ENCODE results near the gene C1orf174. TPM values are rescaled to one million over a fixed set of nuclear protein-coding genes. Genes with fewer than 3 reads are reported as not detected.

The C1orf174 gene
- total RNA-seq, 6 experiments from 2014 or later = 9.7 to 20.9 (median 11.1) TPM

GRCh38 chr1:3907621-3908165 lies 7.6 kb upstream of the C1orf174 start:
- DNase-seq = peak in 1 of 3 donors; percentile 39
- H3K27me3 ChIP-seq = no peaks in the 10 kb centered on the region
- no peaks in the 10 kb centered on the region for H3K9me3 ChIP-seq
- intact Hi-C loops (cut with DNase I) = no loop called here
- no peak overlapping the region for H3K27ac ChIP-seq
- H3K4me3 ChIP-seq = no peak overlapping the region
- 60% methylated on average over 2 of the region's 22 CpGs for WGBS (ENCODE audit: insufficient coverage, low coverage, low lambda C conversion rate, missing lambda C conversion rate)
- no peak for ATAC-seq
- no peaks in the 10 kb centered on the region for H3K36me3 ChIP-seq
- H3K4me1 ChIP-seq = peaks cover 0 to 15% (median 6%) of the 10 kb centered on the region in 4 donors
- TF ChIP-seq POLR2A (IDR thresholded peaks at IDR 0.05) = no peak
- TF ChIP-seq, protein P1, sequence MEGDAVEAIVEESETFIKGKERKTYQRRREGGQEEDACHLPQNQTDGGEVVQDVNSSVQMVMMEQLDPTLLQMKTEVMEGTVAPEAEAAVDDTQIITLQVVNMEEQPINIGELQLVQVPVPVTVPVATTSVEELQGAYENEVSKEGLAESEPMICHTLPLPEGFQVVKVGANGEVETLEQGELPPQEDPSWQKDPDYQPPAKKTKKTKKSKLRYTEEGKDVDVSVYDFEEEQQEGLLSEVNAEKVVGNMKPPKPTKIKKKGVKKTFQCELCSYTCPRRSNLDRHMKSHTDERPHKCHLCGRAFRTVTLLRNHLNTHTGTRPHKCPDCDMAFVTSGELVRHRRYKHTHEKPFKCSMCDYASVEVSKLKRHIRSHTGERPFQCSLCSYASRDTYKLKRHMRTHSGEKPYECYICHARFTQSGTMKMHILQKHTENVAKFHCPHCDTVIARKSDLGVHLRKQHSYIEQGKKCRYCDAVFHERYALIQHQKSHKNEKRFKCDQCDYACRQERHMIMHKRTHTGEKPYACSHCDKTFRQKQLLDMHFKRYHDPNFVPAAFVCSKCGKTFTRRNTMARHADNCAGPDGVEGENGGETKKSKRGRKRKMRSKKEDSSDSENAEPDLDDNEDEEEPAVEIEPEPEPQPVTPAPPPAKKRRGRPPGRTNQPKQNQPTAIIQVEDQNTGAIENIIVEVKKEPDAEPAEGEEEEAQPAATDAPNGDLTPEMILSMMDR (IDR thresholded peaks at IDR 0.05) = no peak

GRCh38 chr1:3907031-3907534 lies 7.0 kb upstream of the C1orf174 start:
- Histone ChIP-seq H3K4me3 (no peak overlapping the region), H3K27me3 (no peaks in the 10 kb centered on the region), H3K36me3 (no peaks in the 10 kb centered on the region), H3K27ac (no peak overlapping the region), H3K9me3 (no peaks in the 10 kb centered on the region), H3K4me1 (peaks cover 0 to 21% (median 10%) of the 10 kb centered on the region in 4 donors)
- ATAC-seq (no peak), DNase-seq (peak in 1 of 3 donors; percentile 49)
- 61% methylated on average over 8 of the region's 22 CpGs for WGBS (ENCODE audit: insufficient coverage, low coverage, low lambda C conversion rate, missing lambda C conversion rate)
- intact Hi-C loops (cut with DNase I) = no loop called here
- TF ChIP-seq, protein P1 (IDR thresholded peaks at IDR 0.05) = no peak
- TF ChIP-seq POLR2A (IDR thresholded peaks at IDR 0.05) = no peak

DNA sequence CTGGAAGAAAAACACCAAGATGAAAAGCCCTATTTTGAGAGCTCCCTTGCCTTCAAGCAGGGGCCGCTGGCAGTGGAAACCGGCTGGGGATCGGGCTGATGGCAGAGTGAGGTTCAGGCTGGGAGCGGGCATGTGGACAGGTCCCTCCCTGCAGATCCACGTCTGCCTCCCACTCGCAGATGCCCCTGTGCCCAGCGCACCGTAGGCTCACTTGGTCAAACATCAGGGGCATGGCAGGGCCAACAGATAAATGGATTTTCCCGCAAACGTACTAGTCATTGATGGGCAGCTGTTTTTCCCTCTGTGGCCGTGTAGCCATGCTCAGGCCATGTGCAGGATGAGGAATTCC lies 6.6 kb upstream of the C1orf174 start:
- Histone ChIP-seq H3K9me3 (no peaks in the 10 kb centered on the region), H3K27ac (no peak overlapping the region), H3K4me1 (peaks cover 0 to 25% (median 13%) of the 10 kb centered on the region in 4 donors), H3K4me3 (no peak overlapping the region), H3K36me3 (no peaks in the 10 kb centered on the region), H3K27me3 (no peaks in the 10 kb centered on the region)
- WGBS (ENCODE audit: insufficient coverage, low coverage, low lambda C conversion rate, missing lambda C conversion rate) = no CpG with 5 or more reads among the region's 11 CpGs
- ATAC-seq (no peak), DNase-seq (peak in 1 of 3 donors; percentile 48)
- no peak for TF ChIP-seq POLR2A (IDR thresholded peaks at IDR 0.05)
- TF ChIP-seq, protein P1 (IDR thresholded peaks at IDR 0.05) = no peak
- intact Hi-C loops (cut with DNase I) = no loop called here

GRCh38 chr1:3905953-3906671 lies 6.0 kb upstream of the C1orf174 start:
- Histone ChIP-seq H3K27ac (no peak overlapping the region), H3K4me1 (peaks cover 0 to 29% (median 15%) of the 10 kb centered on the region in 4 donors), H3K36me3 (no peaks in the 10 kb centered on the region), H3K9me3 (no peaks in the 10 kb centered on the region), H3K4me3 (no peak overlapping the region), H3K27me3 (no peaks in the 10 kb centered on the region)
- TF ChIP-seq, protein P1 (IDR thresholded peaks at IDR 0.05) = no peak
- TF ChIP-seq POLR2A (IDR thresholded peaks at IDR 0.05) = no peak
- ATAC-seq (no peak), DNase-seq (peak in 1 of 3 donors; percentile 31)
- intact Hi-C loops (cut with DNase I) = no loop called here
- WGBS (ENCODE audit: insufficient coverage, low coverage, low lambda C conversion rate, missing lambda C conversion rate) = 90% methylated on average over 16 of the region's 18 CpGs
